Keratinocyte (primary cell): Measurements from ENCODE around the gene DCK. TPM values are rescaled to one million over a fixed set of nuclear protein-coding genes. Genes with fewer than 3 reads are reported as not detected.

Source experiments
- DNase-seq: peaks from one replicate; pipeline ENCODE4 v3.0.0-alpha.2; 2011; ENCODE audit warnings: low read depth, missing footprints, low spot score
- FAIRE-seq: peaks from 2 replicates; lab custom pipeline; 2011; peaks lifted over from hg19 to GRCh38; lab: Jason Lieb, UNC
- H2AFZ ChIP-seq: 2 replicates; pipeline ENCODE4 v1.6.0; 2012; ENCODE audit warnings: low read length, control low read depth, inconsistent platforms; ENCODE audit not compliant: control insufficient read depth
- H3K27ac ChIP-seq: 2 replicates; pipeline ENCODE4 v1.5.1; 2011; ENCODE audit warnings: low read length; ENCODE audit not compliant: control insufficient read depth, insufficient read depth
- H3K27me3 ChIP-seq: 3 replicates; pipeline ENCODE4 v1.6.0; 2011; ENCODE audit warnings: low read length; ENCODE audit not compliant: control insufficient read depth, insufficient read depth; ENCODE audit errors: extremely low read depth
- H3K36me3 ChIP-seq, 2 experiments: 2 replicates in 1 of 2; 3 replicates in 1 of 2; pipeline ENCODE4 v1.5.1; 2011; ENCODE audit warnings: low read length in 2 of 2, mild to moderate bottlenecking in 1 of 2; ENCODE audit not compliant: control insufficient read depth in 2 of 2, insufficient read depth in 2 of 2; ENCODE audit errors: extremely low read depth in 1 of 2
- H3K4me1 ChIP-seq: 3 replicates; pipeline ENCODE4 v1.5.1; 2011; ENCODE audit warnings: low read length; ENCODE audit not compliant: control insufficient read depth, insufficient read depth; ENCODE audit errors: extremely low read depth
- H3K4me2 ChIP-seq: 3 replicates; pipeline ENCODE4 v1.6.0; 2011; ENCODE audit warnings: low read depth, low read length; ENCODE audit not compliant: control insufficient read depth, insufficient read depth; ENCODE audit errors: extremely low read depth
- H3K4me3 ChIP-seq, 3 experiments: fragments of 200-600 bp in 1 of 3; sonication (generic) in 1 of 3; 2 replicates in 2 of 3; 3 replicates in 1 of 3; pipeline ENCODE4 v1.5.1; 2011 to 2016; ENCODE audit warnings: low read length in 3 of 3, mild to moderate bottlenecking in 3 of 3, control low read depth in 2 of 3, inconsistent platforms in 1 of 3, low read depth in 1 of 3, mixed read lengths in 1 of 3, mixed run types in 1 of 3, moderate library complexity in 1 of 3; ENCODE audit not compliant: control insufficient read depth in 2 of 3, insufficient read depth in 2 of 3; ENCODE audit errors: extremely low read depth in 1 of 3
- H3K79me2 ChIP-seq: 2 replicates; pipeline ENCODE4 v1.6.0; 2012; ENCODE audit warnings: low read length; ENCODE audit not compliant: control insufficient read depth, insufficient read depth
- H3K9ac ChIP-seq: 3 replicates; pipeline ENCODE4 v1.6.0; 2011; ENCODE audit warnings: low read length; ENCODE audit not compliant: control insufficient read depth, insufficient read depth; ENCODE audit errors: extremely low read depth
- H3K9me1 ChIP-seq: 3 replicates; pipeline ENCODE4 v1.6.0; 2011; ENCODE audit warnings: low read length; ENCODE audit not compliant: control insufficient read depth, insufficient read depth; ENCODE audit errors: extremely low read depth
- H3K9me3 ChIP-seq: 2 replicates; pipeline ENCODE4 v1.5.1; 2012; ENCODE audit warnings: low read depth, low read length; ENCODE audit not compliant: control insufficient read depth
- H4K20me1 ChIP-seq: 3 replicates; pipeline ENCODE4 v1.6.0; 2011; ENCODE audit warnings: low read length; ENCODE audit not compliant: control insufficient read depth, insufficient read depth; ENCODE audit errors: extremely low read depth
- CTCF ChIP-seq, 3 experiments: IDR thresholded peaks in 1 of 3; conservative IDR thresholded peaks in 1 of 3; optimal IDR thresholded peaks in 1 of 3; 2 replicates in 2 of 3; 3 replicates in 1 of 3; pipeline versions ENCODE3 to v1.5.1; 2011; ENCODE audit warnings: low read length in 3 of 3, mild to moderate bottlenecking in 3 of 3, moderate library complexity in 2 of 3, control low read depth in 1 of 3, inconsistent platforms in 1 of 3; ENCODE audit not compliant: insufficient read depth in 2 of 3; ENCODE audit errors: extremely low read depth in 1 of 3
- EZH2 ChIP-seq: IDR thresholded peaks from one replicate; pipeline ENCODE4 v1.6.1; 2012; ENCODE audit warnings: inconsistent platforms, mild to moderate bottlenecking, low read length, moderate library complexity
- dilution Hi-C: fragments of 300-500 bp; cut with MboI; formaldehyde crosslinking; loops from one replicate; pipeline ENCODE4 v1.7.0; 2020; ENCODE audit warnings: low sequenced_read_pairs; ENCODE audit not compliant: extremely low pct_ligation_motif_present
- polyA plus RNA-seq, 5 experiments: library from polyadenylated mRNA; depleted of rRNA in 3 of 5; stranded (reverse) in 3 of 5; stranded (forward) in 1 of 5; unstranded in 1 of 5; fragments of >200 nt; gene quantifications; 1 replicate in 1 of 5; 2 replicates in 3 of 5; 3 replicates in 1 of 5; pipeline versions ENCODE4 v1.2.1 to v1.2.3, GENCODE V29; 2011 to 2012; ENCODE audit warnings: missing spikeins in 2 of 5, low read depth in 1 of 5, low replicate concordance in 1 of 5

The DCK gene
- polyA plus RNA-seq, 1 donor (not counting 4 experiments of a cell fraction or from before 2014, with no cell fraction given) = 11.3 TPM

GRCh38 chr4:71045256-71045655 is 51.8 kb downstream of the DCK start:
- Histone ChIP-seq H3K4me1 (no peaks in the 10 kb centered on the region), H3K27ac (no peak overlapping the region), H3K79me2 (no peaks in the 10 kb centered on the region), H2AFZ (no peak overlapping the region), H3K27me3 (no peaks in the 10 kb centered on the region), H3K4me2 (no peak overlapping the region), H3K4me3 (no peak overlapping the region), H3K9me3 (no peaks in the 10 kb centered on the region), H4K20me1 (no peaks in the 10 kb centered on the region), H3K36me3 (no peaks in the 10 kb centered on the region), H3K9me1 (no peaks in the 10 kb centered on the region), H3K9ac (no peak overlapping the region)
- FAIRE-seq (no peak), DNase-seq (no peak)
- no peak for TF ChIP-seq EZH2
- TF ChIP-seq CTCF (optimal IDR thresholded peaks at IDR 0.05 in 1 of 3, IDR thresholded peaks at IDR 0.05 in 1 of 3, conservative IDR thresholded peaks at IDR 0.05 in 1 of 3; ENCODE audit: extremely low read depth in 1 of 3, insufficient read depth in 2 of 3, low read length in 3 of 3) = no peak
- dilution Hi-C loops = no loop called here

- H3K27ac ChIP-seq = no peak overlapping the region
- TF ChIP-seq CTCF (optimal IDR thresholded peaks at IDR 0.05 in 1 of 3, IDR thresholded peaks at IDR 0.05 in 1 of 3, conservative IDR thresholded peaks at IDR 0.05 in 1 of 3; ENCODE audit: extremely low read depth in 1 of 3, insufficient read depth in 2 of 3, low read length in 3 of 3) = no peak
- TF ChIP-seq EZH2 = no peak
- H3K4me2 ChIP-seq = no peak overlapping the region
- H3K79me2 ChIP-seq = no peaks in the 10 kb centered on the region
- no peaks in the 10 kb centered on the region for H3K36me3 ChIP-seq
- no peak for DNase-seq
- no peak for FAIRE-seq
- no peaks in the 10 kb centered on the region for H4K20me1 ChIP-seq
- no peaks in the 10 kb centered on the region for H3K27me3 ChIP-seq
- no peak overlapping the region for H2AFZ ChIP-seq
- no peaks in the 10 kb centered on the region for H3K9me3 ChIP-seq
- H3K4me1 ChIP-seq = no peaks in the 10 kb centered on the region
- dilution Hi-C loops = no loop called here
- H3K9ac ChIP-seq = no peak overlapping the region
- no peak overlapping the region for H3K4me3 ChIP-seq
- no peaks in the 10 kb centered on the region for H3K9me1 ChIP-seq
These were observed 55.9 kb downstream of the DCK start for GRCh38 chr4:71049395-71049794.
